Endothelial cell (in vitro differentiated cells): Measurements from ENCODE around the gene RGL3. TPM values are rescaled to one million over a fixed set of nuclear protein-coding genes. Genes with fewer than 3 reads are reported as not detected.
A peak's percentile ranks its signal among the peaks of the same experiment; 100 is the strongest.

Experiments
- DNase-seq: peaks from one replicate; pipeline ENCODE4 v3.0.0; 2021; ENCODE audit warnings: low spot score
- H3K27ac Mint-ChIP-seq: one replicate; pipeline ENCODE4 v1.8.0; 2021; ENCODE audit warnings: mixed read lengths, inconsistent platforms; ENCODE audit not compliant: unreplicated experiment
- H3K27me3 Mint-ChIP-seq: one replicate; pipeline ENCODE4 v1.8.0; 2021; ENCODE audit warnings: mild to moderate bottlenecking, moderate library complexity, mixed read lengths, inconsistent platforms; ENCODE audit not compliant: unreplicated experiment
- H3K36me3 Mint-ChIP-seq: one replicate; pipeline ENCODE4 v1.8.0; 2021; ENCODE audit warnings: mild to moderate bottlenecking, low read depth, mixed read lengths, inconsistent platforms; ENCODE audit not compliant: unreplicated experiment
- H3K4me1 Mint-ChIP-seq: one replicate; pipeline ENCODE4 v1.8.0; 2021; ENCODE audit warnings: mild to moderate bottlenecking, mixed read lengths, inconsistent platforms; ENCODE audit not compliant: unreplicated experiment
- H3K4me3 Mint-ChIP-seq: one replicate; pipeline ENCODE4 v1.8.0; 2021; ENCODE audit warnings: mild to moderate bottlenecking, mixed read lengths, inconsistent platforms; ENCODE audit not compliant: unreplicated experiment
- H3K9me3 Mint-ChIP-seq: one replicate; pipeline ENCODE4 v1.8.0; 2021; ENCODE audit warnings: mixed read lengths, inconsistent platforms; ENCODE audit not compliant: unreplicated experiment
- CTCF ChIP-seq: fragments of 200-600 bp; sonication (generic); IDR thresholded peaks from one replicate; pipeline ENCODE4 v1.5.0; 2021; ENCODE audit warnings: antibody characterized with exemption; ENCODE audit not compliant: unreplicated experiment
- total RNA-seq: library from RNA; stranded (reverse); fragmentation: NEBNext Ultra II Directional; extraction: Animal tissue kit (Norgen Biotek cat#: 25700); gene quantifications from one replicate; pipeline ENCODE4 v1.2.1, GENCODE V29; 2021; ENCODE audit not compliant: unreplicated experiment

The RGL3 gene
- total RNA-seq, 1 donor from 2014 or later: 0.69 TPM

GRCh38 chr19:11349171-11349570 is 69.9 kb downstream of the RGL3 start:
- H3K36me3 Mint-ChIP-seq: peaks cover 13% of the 10 kb centered on the region
- H3K9me3 Mint-ChIP-seq: no peaks in the 10 kb centered on the region
- DNase-seq: no peak
- no peak overlapping the region for H3K4me3 Mint-ChIP-seq
- H3K27ac Mint-ChIP-seq: no peak overlapping the region
- peaks cover 14% of the 10 kb centered on the region for H3K27me3 Mint-ChIP-seq
- TF ChIP-seq CTCF: no peak
- peaks cover 23% of the 10 kb centered on the region for H3K4me1 Mint-ChIP-seq

- peaks cover 13% of the 10 kb centered on the region for H3K36me3 Mint-ChIP-seq
Measured at GRCh38 chr19:11347546-11348039, 71.5 kb downstream of the RGL3 start.

GRCh38 chr19:11346104-11346940 is 72.8 kb downstream of the RGL3 start, which contains the start of the genes CCDC159 and TMEM205:
TSS of gene CCDC159 (plus strand) at chr19:11346519. CDS start at chr19:11346607, 88 bp downstream.
TSS of gene TMEM205 (minus strand) at chr19:11346268. CDS start at chr19:11345619, 649 bp downstream.
- peaks cover 13% of the 10 kb centered on the region for H3K36me3 Mint-ChIP-seq
- peak within 1 kb of the TSS; percentile 80 for H3K27ac Mint-ChIP-seq
- H3K4me3 Mint-ChIP-seq: peak within 1 kb of the TSS; percentile 96
- TF ChIP-seq CTCF: no peak
- H3K27me3 Mint-ChIP-seq: peaks cover 14% of the 10 kb centered on the region
- H3K9me3 Mint-ChIP-seq: no peaks in the 10 kb centered on the region
- DNase-seq: peak; percentile 96
- H3K4me1 Mint-ChIP-seq: peaks cover 23% of the 10 kb centered on the region

More at GRCh38 chr19:11347546-11348039, 71.5 kb downstream of the RGL3 start:
- no peak for TF ChIP-seq CTCF
- Mint-ChIP-seq H3K4me1 (peaks cover 23% of the 10 kb centered on the region), H3K27ac (peak overlapping the region; percentile 64), H3K4me3 (peak overlapping the region; percentile 56), H3K9me3 (no peaks in the 10 kb centered on the region), H3K27me3 (peaks cover 14% of the 10 kb centered on the region)
- no peak for DNase-seq

- H3K4me1 Mint-ChIP-seq: peaks cover 23% of the 10 kb centered on the region
- DNase-seq: no peak
- no peaks in the 10 kb centered on the region for H3K9me3 Mint-ChIP-seq
- no peak for TF ChIP-seq CTCF
- peaks cover 10% of the 10 kb centered on the region for H3K27me3 Mint-ChIP-seq
- H3K36me3 Mint-ChIP-seq: peaks cover 13% of the 10 kb centered on the region
- H3K4me3 Mint-ChIP-seq: peak overlapping the region; percentile 96
- H3K27ac Mint-ChIP-seq: no peak overlapping the region
Measured at GRCh38 chr19:11345122-11345803, 73.9 kb downstream of the RGL3 start.

Other genes with a start within 250 kb of the RGL3 start
- gene KANK2, start 221.8 kb downstream of the RGL3 start, total RNA-seq: 103 TPM
- gene ANGPTL8, start 179.7 kb downstream of the RGL3 start, total RNA-seq: not detected
- gene DOCK6, start 156.8 kb downstream of the RGL3 start, total RNA-seq: 411 TPM
- gene TSPAN16, start 123.2 kb downstream of the RGL3 start, total RNA-seq: not detected
- gene RAB3D, start 79.7 kb downstream of the RGL3 start, total RNA-seq: 76.0 TPM
- 68.9 TPM for gene TMEM205, start 73.0 kb downstream of the RGL3 start, total RNA-seq
- 22.3 TPM for gene CCDC159, start 72.8 kb downstream of the RGL3 start, total RNA-seq
- gene PLPPR2, start 63.9 kb downstream of the RGL3 start, total RNA-seq: 13.7 TPM
- gene SWSAP1, start 44.6 kb downstream of the RGL3 start, total RNA-seq: 3.3 TPM
- 18.4 TPM for gene EPOR, start 35.0 kb downstream of the RGL3 start, total RNA-seq
- 0.64 TPM for gene ODAD3, start 15.8 kb upstream of the RGL3 start, total RNA-seq
- gene PRKCSH, start 16.3 kb upstream of the RGL3 start, total RNA-seq: 466 TPM
- 0.54 TPM for gene ELAVL3, start 61.7 kb upstream of the RGL3 start, total RNA-seq
- gene ZNF653, start 86.5 kb upstream of the RGL3 start, total RNA-seq: 7.7 TPM
- 16.7 TPM for gene ECSIT, start 109.8 kb upstream of the RGL3 start, total RNA-seq
- 1.5 TPM for gene CNN1, start 119.5 kb upstream of the RGL3 start, total RNA-seq
- 44.0 TPM for gene ELOF1, start 139.9 kb upstream of the RGL3 start, total RNA-seq
- gene ACP5, start 158.3 kb upstream of the RGL3 start, total RNA-seq: 0.95 TPM
- 21.9 TPM for gene ZNF627, start 178.2 kb upstream of the RGL3 start, total RNA-seq